Measurements from ENCODE around the gene TAS2R3.
"Not testable (repeated sequence)": the region's sequence is repeated elsewhere in the genome, so short reads cannot be mapped to it uniquely, and the experiment has no call there.

Gene TAS2R3, protein sequence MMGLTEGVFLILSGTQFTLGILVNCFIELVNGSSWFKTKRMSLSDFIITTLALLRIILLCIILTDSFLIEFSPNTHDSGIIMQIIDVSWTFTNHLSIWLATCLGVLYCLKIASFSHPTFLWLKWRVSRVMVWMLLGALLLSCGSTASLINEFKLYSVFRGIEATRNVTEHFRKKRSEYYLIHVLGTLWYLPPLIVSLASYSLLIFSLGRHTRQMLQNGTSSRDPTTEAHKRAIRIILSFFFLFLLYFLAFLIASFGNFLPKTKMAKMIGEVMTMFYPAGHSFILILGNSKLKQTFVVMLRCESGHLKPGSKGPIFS
- total RNA-seq: 0 to 0.07 reads per million in 2 donors

- DNase-seq: no peak
Measured at GRCh38 chr7:141763797-141764196, at the start of gene TAS2R3. TAS2R3 (plus strand) TSS chr7:141764097; CDS start chr7:141764159, 62 bp downstream.

GRCh38 chr7:141714571-141714970 is 49.3 kb upstream of the TAS2R3 start:
- DNase-seq: no peak

- no peak for DNase-seq
Measured at GRCh38 chr7:141715018-141715417, 48.9 kb upstream of the TAS2R3 start.

- DNase-seq: no peak
Measured at GRCh38 chr7:141715794-141716689, 47.9 kb upstream of the TAS2R3 start.

DNA sequence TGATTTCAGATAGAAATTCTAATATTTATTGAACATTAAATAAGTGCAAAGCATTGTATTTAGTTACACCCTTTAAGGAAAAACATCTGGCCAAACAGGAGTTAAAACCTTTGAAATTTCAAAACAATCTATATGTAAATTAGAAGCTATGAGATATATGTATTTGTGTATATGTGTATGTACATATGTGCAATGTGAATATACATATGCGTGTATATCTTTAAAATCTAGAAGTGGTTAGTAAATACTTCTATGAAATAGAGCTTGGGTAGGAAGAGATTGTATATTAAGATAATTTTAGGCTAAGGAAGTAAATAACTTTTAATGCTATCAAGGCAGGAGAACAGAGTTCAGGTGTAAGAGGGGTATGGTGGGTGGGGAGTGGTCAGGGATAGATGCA is 46.4 kb upstream of the TAS2R3 start:
- no peak for DNase-seq

- DNase-seq: no peak
Measured at GRCh38 chr7:141722529-141722928, 41.4 kb upstream of the TAS2R3 start.

DNA sequence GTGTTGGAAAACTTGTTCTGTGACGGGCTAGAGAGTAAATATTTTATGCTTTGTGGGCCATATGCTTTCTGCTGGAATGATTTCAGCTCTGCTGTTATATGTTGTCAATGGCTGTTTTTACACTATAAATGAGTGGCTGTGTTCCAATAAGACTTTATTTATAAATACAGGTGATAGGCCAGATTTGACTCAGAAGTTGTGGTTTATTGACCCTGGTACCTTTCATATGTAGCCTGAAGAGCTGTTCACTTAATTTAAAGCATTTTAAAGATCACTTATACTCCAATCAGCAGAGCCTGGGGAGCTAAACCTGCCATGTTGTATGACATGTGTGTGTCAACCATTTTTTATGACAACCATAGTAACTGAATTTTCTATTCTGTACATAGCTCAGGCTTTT is 34.9 kb upstream of the TAS2R3 start:
- DNase-seq: no peak

GRCh38 chr7:141731476-141732149 is 32.3 kb upstream of the TAS2R3 start:
- no peak for DNase-seq

- DNase-seq: peak in 3 of 5 experiments; percentile 5 to 48 (median 45)
Measured at GRCh38 chr7:141737118-141737835, 26.6 kb upstream of the TAS2R3 start.

DNA sequence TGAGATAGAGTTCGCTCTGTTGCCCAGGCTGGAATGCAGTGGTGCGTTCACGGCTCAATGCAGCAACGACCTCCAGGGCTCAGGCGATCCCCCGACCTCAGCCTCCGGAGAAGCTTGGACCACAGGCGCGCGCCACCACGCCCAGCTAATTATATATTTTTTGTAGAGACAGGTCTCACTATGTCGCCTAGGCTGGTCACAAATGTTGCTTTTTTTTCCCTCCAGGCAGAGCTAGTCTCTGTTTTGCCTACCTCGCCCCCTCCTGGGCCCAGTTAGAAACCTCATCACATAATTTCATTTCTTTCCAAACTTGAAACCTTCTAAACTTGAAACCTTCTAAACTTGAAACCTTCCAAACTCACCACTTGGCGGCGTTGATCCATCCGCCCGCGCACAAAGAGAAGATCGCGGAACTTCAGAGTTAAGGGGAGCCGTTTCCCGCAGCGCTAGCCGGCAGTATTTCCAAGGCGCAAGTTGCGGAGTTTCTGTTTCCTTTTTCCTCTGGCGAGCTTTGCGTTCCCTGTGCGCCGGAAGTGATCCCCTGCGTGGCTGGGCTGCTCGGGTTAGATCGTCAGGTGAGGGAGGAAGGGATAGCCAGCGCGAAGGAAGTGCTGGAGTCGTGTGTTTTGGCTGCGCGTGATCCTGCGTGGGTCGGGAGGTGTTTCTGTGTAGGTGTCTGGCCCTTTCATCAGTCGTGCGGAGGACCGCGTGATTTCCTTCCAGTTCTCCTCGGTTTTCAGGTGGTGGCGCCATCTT is 25.9 kb upstream of the TAS2R3 start, which contains the start of gene SSBP1:
SSBP1 (plus strand) TSS at position 523 of the 756 bp plus-strand sequence. CDS start 809 bp downstream, outside the sequence.
- DNase-seq: peak; percentile 65 to 99 (median 88)

GRCh38 chr7:141738592-141739013 is 25.3 kb upstream of the TAS2R3 start:
- DNase-seq: no peak

GRCh38 chr7:141739250-141739649 is 24.6 kb upstream of the TAS2R3 start:
- DNase-seq: no peak

DNA sequence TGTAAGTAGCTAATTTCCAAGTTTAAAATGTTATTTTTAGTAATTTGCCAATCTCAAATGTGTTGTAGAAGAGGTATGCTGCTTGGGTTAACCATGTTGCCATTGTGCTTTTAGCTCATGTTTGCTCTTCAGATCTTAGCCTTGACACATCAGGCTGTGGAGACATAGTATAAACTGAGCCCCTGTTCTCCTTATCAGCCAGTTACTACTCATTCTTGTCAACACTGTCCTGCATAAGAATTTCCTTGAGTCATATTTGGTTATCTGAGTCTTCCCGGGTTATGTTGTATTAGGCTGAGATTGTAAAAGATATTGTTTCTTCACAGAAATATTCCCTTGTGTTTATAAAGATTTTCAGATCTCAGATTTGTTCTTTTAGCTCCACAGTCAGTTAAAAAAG is 21.7 kb upstream of the TAS2R3 start:
- no peak for DNase-seq

GRCh38 chr7:141744131-141744530 is 19.8 kb upstream of the TAS2R3 start:
- DNase-seq: no peak

DNA sequence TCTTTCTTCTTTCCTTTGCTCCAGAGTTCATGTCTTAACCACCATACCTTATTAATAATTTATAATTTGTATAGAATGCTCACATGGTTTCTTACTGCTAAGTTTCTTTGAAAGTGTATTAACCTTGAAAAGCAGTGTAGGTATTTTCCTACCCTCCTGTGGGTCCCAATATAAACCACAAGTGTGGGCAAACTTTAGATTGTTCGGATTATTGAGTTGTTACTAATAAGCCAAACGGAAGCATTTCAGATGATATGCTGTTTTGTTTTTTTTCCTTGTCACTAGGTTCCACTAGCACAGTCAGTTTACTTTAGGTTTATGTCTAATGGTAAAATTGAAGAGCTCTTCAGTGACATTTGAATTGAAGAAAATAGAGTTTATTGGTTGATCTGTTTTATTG is 15.5 kb upstream of the TAS2R3 start:
- DNase-seq: no peak

- DNase-seq: peak in 1 of 5 experiments; percentile 47
Measured at GRCh38 chr7:141751904-141752303, 12.0 kb upstream of the TAS2R3 start.

DNA sequence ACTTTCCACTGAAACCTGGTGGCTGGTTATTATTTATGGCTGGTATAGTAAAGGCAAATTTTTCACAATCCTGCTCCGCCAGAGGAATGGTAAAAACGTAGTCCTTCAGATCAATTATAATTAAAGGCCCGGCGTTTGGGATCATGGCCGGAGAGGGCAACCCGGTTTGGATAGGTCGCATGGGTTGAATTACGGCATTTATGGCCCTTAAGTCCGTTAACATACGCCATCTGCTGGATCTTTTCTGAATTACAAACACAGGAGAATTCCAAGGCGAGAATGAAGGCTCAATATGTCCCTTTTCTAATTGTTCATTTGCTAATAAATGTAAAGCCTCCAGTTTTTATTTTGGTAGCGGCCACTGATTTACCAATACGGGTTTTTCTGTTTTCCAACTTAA is 11.3 kb upstream of the TAS2R3 start:
- no peak for DNase-seq

DNA sequence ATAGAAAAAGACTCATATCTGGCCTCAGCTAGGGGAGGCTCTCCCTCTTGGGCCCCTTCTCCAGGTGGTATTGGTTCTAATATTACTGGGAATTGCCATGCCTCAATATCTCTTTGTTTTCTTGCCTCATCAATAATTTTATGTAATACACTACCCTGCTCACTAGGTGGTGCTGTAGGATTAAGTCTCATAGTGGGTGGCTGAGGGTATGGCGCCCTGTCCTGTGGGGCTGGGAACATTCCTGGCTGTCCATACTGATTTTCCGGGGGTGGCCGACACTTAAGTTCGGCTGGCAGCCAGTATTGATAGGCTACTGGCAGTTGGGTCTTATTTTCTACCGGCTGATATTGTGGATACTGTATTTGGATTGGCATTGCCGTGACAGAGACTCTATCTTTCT is 9.0 kb upstream of the TAS2R3 start:
- peak in 1 of 5 experiments; percentile 19 for DNase-seq

DNA sequence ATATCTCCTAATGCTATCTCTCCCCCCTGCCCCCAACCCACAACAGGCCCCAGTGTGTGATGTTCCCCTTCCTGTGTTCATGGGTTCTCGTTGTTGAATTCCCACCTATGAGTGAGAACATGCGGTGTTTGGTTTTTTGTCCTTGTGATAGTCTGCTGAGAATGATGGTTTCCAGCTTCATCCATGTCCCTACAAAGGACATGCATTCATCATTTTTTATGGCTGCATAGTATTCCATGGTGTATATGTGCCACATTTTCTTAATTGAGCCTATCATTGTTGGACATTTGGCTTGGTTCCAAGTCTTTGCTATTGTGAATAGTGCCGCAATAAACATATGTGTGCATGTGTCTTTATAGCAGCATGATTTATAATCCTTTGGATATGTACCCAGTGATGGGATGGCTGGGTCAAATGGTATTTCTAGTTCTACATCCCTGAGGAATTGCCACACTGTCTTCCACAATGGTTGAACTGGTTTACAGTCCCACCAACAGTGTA is 6.2 kb downstream of the TAS2R3 start:
- DNase-seq: not testable (repeated sequence)

DNA sequence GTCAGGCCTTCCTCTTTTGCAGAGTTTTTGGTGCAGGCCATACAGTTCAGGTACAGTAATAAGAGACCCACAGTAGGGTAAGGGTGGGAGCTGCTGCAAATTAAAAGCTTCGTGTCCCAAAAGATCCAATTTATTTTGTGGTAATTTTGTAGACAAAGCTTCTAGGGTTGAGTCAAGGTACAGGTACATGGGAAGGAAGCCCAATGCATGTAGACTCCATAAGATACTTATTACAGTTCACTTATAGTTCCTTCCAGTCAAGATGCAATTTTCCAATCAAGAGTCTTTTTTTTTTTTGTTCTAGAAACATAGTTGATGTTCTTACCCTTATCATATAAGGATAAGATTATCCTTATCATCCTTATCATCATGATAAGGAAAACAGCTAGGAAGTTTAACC is 12.5 kb downstream of the TAS2R3 start, which contains the start of gene TAS2R4:
TAS2R4 (plus strand) TSS at position 301 of the 400 bp plus-strand sequence. CDS start 1,815 bp downstream, outside the sequence.
- no peak for DNase-seq

All from T-helper 2 cell (primary cell).